Astrocyte (in vitro differentiated cells and primary cell): ENCODE measurements around the gene SUGCT. TPM values are rescaled to one million over a fixed set of nuclear protein-coding genes. Genes with fewer than 3 reads are reported as not detected.
"Not testable (repeated sequence)": the region's sequence is repeated elsewhere in the genome, so short reads cannot be mapped to it uniquely, and the experiment has no call there.

Experiments
- DNase-seq: peaks from one replicate; pipeline ENCODE4 v3.0.0-alpha.2; 2010; ENCODE audit warnings: low read depth
- FAIRE-seq: peaks from 2 replicates; lab custom pipeline; 2011; peaks lifted over from hg19 to GRCh38; lab: Jason Lieb, UNC
- H2AFZ ChIP-seq: 2 replicates; pipeline ENCODE4 v1.6.0; 2012; ENCODE audit warnings: low read depth, low read length, inconsistent platforms
- H3K27ac ChIP-seq: 2 replicates; pipeline ENCODE4 v1.5.1; 2011; ENCODE audit warnings: low read depth, low read length, inconsistent platforms
- H3K27me3 ChIP-seq: 2 replicates; pipeline ENCODE4 v1.6.0; 2011; ENCODE audit warnings: low read length, inconsistent platforms; ENCODE audit not compliant: insufficient read depth
- H3K36me3 ChIP-seq: 2 replicates; pipeline ENCODE4 v1.5.1; 2011; ENCODE audit warnings: low read length, inconsistent platforms; ENCODE audit not compliant: insufficient read depth
- H3K4me1 ChIP-seq: 2 replicates; pipeline ENCODE4 v1.5.1; 2011; ENCODE audit warnings: low read length, inconsistent platforms; ENCODE audit not compliant: insufficient read depth
- H3K4me2 ChIP-seq: 2 replicates; pipeline ENCODE4 v1.6.0; 2012; ENCODE audit warnings: low read length, inconsistent platforms
- H3K4me3 ChIP-seq: 2 replicates; pipeline ENCODE4 v1.5.1; 2011; ENCODE audit warnings: low read depth, mild to moderate bottlenecking, low read length, inconsistent platforms; ENCODE audit not compliant: insufficient read depth
- H3K79me2 ChIP-seq: 2 replicates; pipeline ENCODE4 v1.6.0; 2012; ENCODE audit warnings: mild to moderate bottlenecking, low read length, inconsistent platforms; ENCODE audit not compliant: insufficient read depth
- H3K9ac ChIP-seq: 2 replicates; pipeline ENCODE4 v1.6.0; 2012; ENCODE audit warnings: mild to moderate bottlenecking, low read length, inconsistent platforms
- H3K9me3 ChIP-seq: 2 replicates; pipeline ENCODE4 v1.5.1; 2012; ENCODE audit warnings: low read depth, mild to moderate bottlenecking, low read length, inconsistent platforms; ENCODE audit not compliant: insufficient read depth
- H4K20me1 ChIP-seq: 2 replicates; pipeline ENCODE4 v1.6.0; 2012; ENCODE audit warnings: low read length, inconsistent platforms; ENCODE audit not compliant: insufficient read depth
- H3K27ac Mint-ChIP-seq: one replicate; pipeline ENCODE4 v1.8.0; 2021; ENCODE audit warnings: mild to moderate bottlenecking, mixed read lengths; ENCODE audit not compliant: unreplicated experiment
- H3K27me3 Mint-ChIP-seq: one replicate; pipeline ENCODE4 v1.8.0; 2021; ENCODE audit warnings: low read depth, mixed read lengths; ENCODE audit not compliant: unreplicated experiment
- H3K36me3 Mint-ChIP-seq: one replicate; pipeline ENCODE4 v1.8.0; 2021; ENCODE audit warnings: low read depth, mixed read lengths; ENCODE audit not compliant: unreplicated experiment
- H3K4me1 Mint-ChIP-seq: one replicate; pipeline ENCODE4 v1.8.0; 2021; ENCODE audit warnings: low read depth, mixed read lengths; ENCODE audit not compliant: unreplicated experiment
- H3K4me3 Mint-ChIP-seq: one replicate; pipeline ENCODE4 v1.8.0; 2021; ENCODE audit warnings: mild to moderate bottlenecking, moderate library complexity, mixed read lengths; ENCODE audit not compliant: unreplicated experiment
- H3K9me3 Mint-ChIP-seq: one replicate; pipeline ENCODE4 v1.8.0; 2021; ENCODE audit warnings: mild to moderate bottlenecking, mixed read lengths; ENCODE audit not compliant: unreplicated experiment
- EZH2 ChIP-seq: IDR thresholded peaks from 2 replicates; pipeline ENCODE4 v1.6.1; 2012; ENCODE audit warnings: mild to moderate bottlenecking, low read length, inconsistent platforms; ENCODE audit not compliant: insufficient read depth
- total RNA-seq: library from RNA; stranded (reverse); gene quantifications from 2 replicates; pipeline ENCODE4 v1.2.1, GENCODE V29; 2021
- TF ChIP-seq, protein P1 (sequence below): IDR thresholded peaks from 2 replicates; pipeline ENCODE4 v1.5.1; 2011; ENCODE audit warnings: low read depth, mild to moderate bottlenecking, inconsistent platforms, low read length, moderate library complexity; ENCODE audit not compliant: insufficient read depth

Gene SUGCT
- total RNA-seq, 1 donor from 2014 or later: 15.5 TPM

DNA sequence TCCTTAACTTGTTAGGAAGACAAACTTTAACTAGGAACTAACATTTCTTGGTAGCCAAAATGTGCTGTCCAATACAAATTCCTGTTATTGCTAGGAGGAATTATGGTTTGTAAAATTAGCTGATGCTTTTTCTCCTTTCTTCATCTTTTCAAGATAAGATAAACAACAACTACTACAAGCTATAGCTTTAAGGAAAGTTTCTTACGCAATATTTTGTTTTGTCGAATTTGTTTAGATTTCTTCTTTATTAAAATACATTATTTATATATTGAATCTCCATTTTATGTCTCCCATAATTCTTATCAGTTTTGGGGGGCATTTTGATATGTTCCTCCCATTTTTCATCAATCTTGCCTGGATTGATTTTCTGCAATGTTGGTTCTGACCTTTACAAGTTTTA is 277.5 kb downstream of the SUGCT start:
- Histone ChIP-seq H4K20me1 (no peaks in the 10 kb centered on the region), H3K27ac (no peak overlapping the region), H3K4me3 (no peak overlapping the region), H3K36me3 (no peaks in the 10 kb centered on the region), H3K9me3 (no peaks in the 10 kb centered on the region), H2AFZ (no peak overlapping the region), H3K9ac (no peak overlapping the region), H3K27me3 (no peaks in the 10 kb centered on the region), H3K79me2 (no peaks in the 10 kb centered on the region), H3K4me1 (no peaks in the 10 kb centered on the region), H3K4me2 (no peak overlapping the region)
- no peak overlapping the region for H3K4me3 Mint-ChIP-seq
- no peaks in the 10 kb centered on the region for H3K27me3 Mint-ChIP-seq
- DNase-seq (no peak), FAIRE-seq (no peak)
- H3K36me3 Mint-ChIP-seq: no peaks in the 10 kb centered on the region
- no peak overlapping the region for H3K27ac Mint-ChIP-seq
- TF ChIP-seq, protein P1, sequence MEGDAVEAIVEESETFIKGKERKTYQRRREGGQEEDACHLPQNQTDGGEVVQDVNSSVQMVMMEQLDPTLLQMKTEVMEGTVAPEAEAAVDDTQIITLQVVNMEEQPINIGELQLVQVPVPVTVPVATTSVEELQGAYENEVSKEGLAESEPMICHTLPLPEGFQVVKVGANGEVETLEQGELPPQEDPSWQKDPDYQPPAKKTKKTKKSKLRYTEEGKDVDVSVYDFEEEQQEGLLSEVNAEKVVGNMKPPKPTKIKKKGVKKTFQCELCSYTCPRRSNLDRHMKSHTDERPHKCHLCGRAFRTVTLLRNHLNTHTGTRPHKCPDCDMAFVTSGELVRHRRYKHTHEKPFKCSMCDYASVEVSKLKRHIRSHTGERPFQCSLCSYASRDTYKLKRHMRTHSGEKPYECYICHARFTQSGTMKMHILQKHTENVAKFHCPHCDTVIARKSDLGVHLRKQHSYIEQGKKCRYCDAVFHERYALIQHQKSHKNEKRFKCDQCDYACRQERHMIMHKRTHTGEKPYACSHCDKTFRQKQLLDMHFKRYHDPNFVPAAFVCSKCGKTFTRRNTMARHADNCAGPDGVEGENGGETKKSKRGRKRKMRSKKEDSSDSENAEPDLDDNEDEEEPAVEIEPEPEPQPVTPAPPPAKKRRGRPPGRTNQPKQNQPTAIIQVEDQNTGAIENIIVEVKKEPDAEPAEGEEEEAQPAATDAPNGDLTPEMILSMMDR: no peak
- TF ChIP-seq EZH2: no peak
- H3K4me1 Mint-ChIP-seq: no peaks in the 10 kb centered on the region
- no peaks in the 10 kb centered on the region for H3K9me3 Mint-ChIP-seq

DNA sequence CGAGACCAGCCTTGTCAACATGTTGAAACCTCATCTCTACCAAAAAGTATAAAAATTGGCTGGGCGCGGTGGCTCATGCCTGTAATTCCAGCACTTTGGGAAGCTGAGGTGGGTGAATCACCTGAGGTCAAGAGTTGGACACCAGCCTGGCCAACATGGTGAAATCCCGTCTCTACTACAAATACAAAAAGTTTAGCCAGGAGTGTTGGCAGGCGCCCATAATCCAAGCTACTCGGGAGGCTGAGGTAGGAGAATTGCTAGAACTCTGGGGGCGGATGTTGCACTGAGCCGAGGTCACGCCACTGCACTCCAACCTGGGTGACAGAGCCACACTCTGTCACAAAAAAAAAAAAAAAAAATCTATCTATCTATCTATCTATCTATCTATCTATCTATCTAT is 279.9 kb downstream of the SUGCT start:
- not testable (repeated sequence) for H3K9me3 ChIP-seq, H4K20me1 ChIP-seq, H3K27ac ChIP-seq, H3K36me3 ChIP-seq, FAIRE-seq, H3K4me1 ChIP-seq, H3K79me2 ChIP-seq, DNase-seq, H2AFZ ChIP-seq, H3K4me1 Mint-ChIP-seq, H3K27me3 ChIP-seq, H3K9me3 Mint-ChIP-seq, H3K36me3 Mint-ChIP-seq, H3K27ac Mint-ChIP-seq, H3K4me3 Mint-ChIP-seq, H3K4me2 ChIP-seq, H3K9ac ChIP-seq, H3K4me3 ChIP-seq, H3K27me3 Mint-ChIP-seq

DNA sequence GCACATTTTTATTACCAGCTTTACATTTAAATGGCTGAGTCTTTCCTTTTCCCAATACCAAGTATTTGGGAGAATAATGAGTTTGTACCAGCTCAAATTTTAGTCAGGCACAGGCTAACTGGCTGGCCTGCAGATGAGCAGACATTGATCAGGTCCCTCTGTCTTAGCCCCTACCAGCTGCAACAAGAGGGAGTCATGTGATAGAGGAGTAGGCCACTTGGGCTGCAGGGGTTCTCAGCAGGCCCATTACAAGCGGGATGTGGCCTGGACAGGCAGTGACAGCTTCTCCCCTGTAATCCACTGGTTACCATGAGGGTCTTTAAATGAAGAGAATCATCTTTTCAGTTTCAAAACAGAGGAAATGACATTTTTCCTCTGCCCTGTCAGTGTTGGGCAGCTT is 283.6 kb downstream of the SUGCT start:
- H3K27me3 Mint-ChIP-seq: no peaks in the 10 kb centered on the region
- H3K4me3 Mint-ChIP-seq: no peak overlapping the region
- Histone ChIP-seq H3K4me3 (no peak overlapping the region), H3K4me2 (no peak overlapping the region), H3K79me2 (no peaks in the 10 kb centered on the region), H3K27me3 (no peaks in the 10 kb centered on the region), H3K9ac (no peak overlapping the region), H3K27ac (no peak overlapping the region), H4K20me1 (no peaks in the 10 kb centered on the region), H3K9me3 (no peaks in the 10 kb centered on the region), H2AFZ (no peak overlapping the region), H3K4me1 (no peaks in the 10 kb centered on the region), H3K36me3 (no peaks in the 10 kb centered on the region)
- FAIRE-seq (no peak), DNase-seq (no peak)
- no peaks in the 10 kb centered on the region for H3K36me3 Mint-ChIP-seq
- no peak for TF ChIP-seq EZH2
- peaks cover 6% of the 10 kb centered on the region for H3K4me1 Mint-ChIP-seq
- peaks cover 2% of the 10 kb centered on the region for H3K9me3 Mint-ChIP-seq
- no peak overlapping the region for H3K27ac Mint-ChIP-seq

DNA sequence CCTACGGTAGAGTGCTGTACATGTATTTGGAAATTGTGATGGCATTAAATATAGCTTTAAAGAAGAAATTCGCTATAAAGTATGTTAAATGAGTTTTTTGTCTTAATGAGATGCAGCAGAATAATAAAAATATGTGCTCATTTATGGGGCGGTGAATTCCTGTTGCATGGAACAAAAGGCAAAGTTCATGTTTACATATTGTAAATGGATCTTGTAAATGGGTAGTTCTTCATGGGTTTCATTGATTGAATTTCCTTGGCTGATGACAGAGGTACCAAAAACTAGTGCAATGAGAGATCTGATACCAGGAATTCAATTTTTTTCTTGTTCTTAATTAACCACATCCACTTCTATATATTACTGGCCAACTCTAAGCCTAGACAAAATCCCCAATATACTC is 284.2 kb downstream of the SUGCT start:
- no peaks in the 10 kb centered on the region for H3K27me3 ChIP-seq
- no peak overlapping the region for H3K4me3 Mint-ChIP-seq
- H3K4me3 ChIP-seq: no peak overlapping the region
- no peaks in the 10 kb centered on the region for H3K36me3 ChIP-seq
- no peak for DNase-seq
- H3K27me3 Mint-ChIP-seq: no peaks in the 10 kb centered on the region
- H2AFZ ChIP-seq: no peak overlapping the region
- H3K4me1 Mint-ChIP-seq: peaks cover 6% of the 10 kb centered on the region
- H3K4me2 ChIP-seq: no peak overlapping the region
- H3K9ac ChIP-seq: no peak overlapping the region
- H3K27ac ChIP-seq: no peak overlapping the region
- H3K36me3 Mint-ChIP-seq: no peaks in the 10 kb centered on the region
- no peaks in the 10 kb centered on the region for H4K20me1 ChIP-seq
- H3K9me3 Mint-ChIP-seq: peaks cover 2% of the 10 kb centered on the region
- TF ChIP-seq EZH2: no peak
- TF ChIP-seq, protein P1: no peak
- no peaks in the 10 kb centered on the region for H3K79me2 ChIP-seq
- no peaks in the 10 kb centered on the region for H3K4me1 ChIP-seq
- H3K27ac Mint-ChIP-seq: no peak overlapping the region
- no peaks in the 10 kb centered on the region for H3K9me3 ChIP-seq
- FAIRE-seq: no peak
